Endothelial cell of umbilical vein (primary cell): ENCODE data around the gene PBX3. TPM values are rescaled to one million over a fixed set of nuclear protein-coding genes. Genes with fewer than 3 reads are reported as not detected.

Experiments
- BruUV-seq: library from RNA; stranded (reverse); fragments of 400-500 nt; replicated peaks from 2 replicates; lab custom pipeline; 2021; lab: Mats Ljungman, UMichigan
- CTCF ChIA-PET: fragments of 300-600, 350-600 bp; sonication (Branson Sonifier 250); formaldehyde crosslinking; loops from one replicate; lab custom pipeline; 2021; ENCODE audit warnings: antibody characterized with exemption, inconsistent platforms; lab: Charles Lee
- POLR2A ChIA-PET: fragments of 300-600, 350-600 bp; sonication (Branson Sonifier 250); formaldehyde crosslinking; loops from one replicate; lab custom pipeline; 2021; ENCODE audit warnings: antibody characterized with exemption, inconsistent platforms; lab: Charles Lee
- DNase-seq: peaks from one replicate; pipeline ENCODE4 v3.0.0-alpha.2; 2011; ENCODE audit warnings: low read depth, low spot score
- FAIRE-seq: peaks from 2 replicates; lab custom pipeline; 2011; peaks lifted over from hg19 to GRCh38; lab: Jason Lieb, UNC
- H2AFZ ChIP-seq: 2 replicates; pipeline ENCODE4 v1.6.0; 2012; ENCODE audit warnings: low read depth, low read length, control low read depth, inconsistent platforms
- H3K27ac ChIP-seq: 2 replicates; pipeline ENCODE4 v1.5.1; 2011; ENCODE audit warnings: low read depth, mild to moderate bottlenecking, control low read depth, low read length, moderate library complexity; ENCODE audit not compliant: insufficient read depth
- H3K27me3 ChIP-seq, 2 experiments: 2 replicates each; pipeline versions ENCODE4 v1.6.0 to v1.6.1; 2011; ENCODE audit warnings: low read length in 2 of 2, mixed read lengths in 1 of 2; ENCODE audit not compliant: control insufficient read depth in 2 of 2, insufficient read depth in 2 of 2
- H3K36me3 ChIP-seq, 2 experiments: 2 replicates in 1 of 2; 3 replicates in 1 of 2; pipeline ENCODE4 v1.5.1; 2011; ENCODE audit warnings: low read length in 2 of 2, mild to moderate bottlenecking in 1 of 2, moderate library complexity in 1 of 2; ENCODE audit not compliant: control insufficient read depth in 2 of 2, insufficient read depth in 2 of 2; ENCODE audit errors: extremely low read depth in 1 of 2
- H3K4me1 ChIP-seq: 3 replicates; pipeline ENCODE4 v1.5.1; 2011; ENCODE audit warnings: mild to moderate bottlenecking, low read length; ENCODE audit not compliant: control insufficient read depth, insufficient read depth; ENCODE audit errors: extremely low read depth
- H3K4me2 ChIP-seq: 2 replicates; pipeline ENCODE4 v1.6.1; 2011; ENCODE audit warnings: low read length, control low read depth, mixed read lengths; ENCODE audit not compliant: insufficient read depth
- H3K4me3 ChIP-seq, 3 experiments: fragments of 200-600 bp in 1 of 3; sonication (generic), shearing (Covaris generic) in 1 of 3; replicated peaks in 1 of 3; 2 replicates each; pipeline ENCODE4 v1.5.1; 2011 to 2016; ENCODE audit warnings: control low read depth in 3 of 3, low read length in 3 of 3, mild to moderate bottlenecking in 2 of 3, inconsistent platforms in 1 of 3, low read depth in 1 of 3, moderate library complexity in 1 of 3; ENCODE audit not compliant: insufficient read depth in 1 of 3
- H3K79me2 ChIP-seq: 2 replicates; pipeline ENCODE4 v1.6.0; 2012; ENCODE audit warnings: low read length, inconsistent platforms; ENCODE audit not compliant: control insufficient read depth, insufficient read depth
- H3K9ac ChIP-seq: replicated peaks from 2 replicates; pipeline ENCODE3; 2011; ENCODE audit warnings: low read length, control low read depth; ENCODE audit not compliant: insufficient read depth; ENCODE audit errors: extremely low read depth
- H3K9me1 ChIP-seq: replicated peaks from 3 replicates; pipeline ENCODE4 v1.6.0; 2011; ENCODE audit warnings: mild to moderate bottlenecking, low read length; ENCODE audit not compliant: control insufficient read depth, insufficient read depth; ENCODE audit errors: extremely low read depth
- H3K9me3 ChIP-seq: replicated peaks from 2 replicates; pipeline ENCODE4 v1.5.1; 2012; ENCODE audit warnings: low read length, inconsistent platforms; ENCODE audit not compliant: control insufficient read depth, insufficient read depth
- H4K20me1 ChIP-seq: replicated peaks from 2 replicates; pipeline ENCODE3; 2011; ENCODE audit warnings: mild to moderate bottlenecking, low read length; ENCODE audit not compliant: control insufficient read depth, insufficient read depth; ENCODE audit errors: extremely low read depth
- EZH2 ChIP-seq: IDR thresholded peaks from 2 replicates; pipeline ENCODE4 v1.6.1; 2012; ENCODE audit warnings: borderline replicate concordance, low read depth, mild to moderate bottlenecking, moderate library complexity, low read length, inconsistent platforms; ENCODE audit not compliant: severe bottlenecking
- FOS ChIP-seq: IDR thresholded peaks from 2 replicates; pipeline ENCODE4 v1.6.1; 2011; ENCODE audit warnings: mild to moderate bottlenecking, low read length, moderate library complexity, borderline replicate concordance; ENCODE audit not compliant: insufficient read depth
- GATA2 ChIP-seq: IDR thresholded peaks from 2 replicates; pipeline ENCODE4 v1.7.0; 2011; ENCODE audit warnings: low read depth, mild to moderate bottlenecking, moderate library complexity, mixed read lengths, low read length; ENCODE audit not compliant: insufficient read length, insufficient read depth
- JUN ChIP-seq: IDR thresholded peaks from 2 replicates; pipeline ENCODE4 v1.6.1; 2011; ENCODE audit warnings: borderline replicate concordance, low read depth; ENCODE audit not compliant: insufficient read length, insufficient read depth
- MYC ChIP-seq: IDR thresholded peaks from one replicate; pipeline ENCODE4 v1.6.1; 2011; ENCODE audit warnings: mild to moderate bottlenecking, low read depth, low read length
- POLR2A ChIP-seq: IDR thresholded peaks from 2 replicates; pipeline ENCODE4 v1.6.1; 2012; ENCODE audit warnings: low read depth, mild to moderate bottlenecking, control low read depth, low read length
- POLR2AphosphoS5 ChIP-seq: IDR thresholded peaks from 2 replicates; pipeline ENCODE4 v1.6.1; 2012; ENCODE audit warnings: low read depth, mild to moderate bottlenecking, control low read depth, low read length, moderate library complexity; ENCODE audit not compliant: insufficient read depth
- dilution Hi-C: fragments of 300-500 bp; cut with MboI; formaldehyde crosslinking; loops from one replicate; pipeline ENCODE4 v1.15.0; 2019; ENCODE audit warnings: low sequenced_read_pairs; ENCODE audit not compliant: extremely low pct_ligation_motif_present
- intact Hi-C: fragments of 100-400 bp; cut with micrococcal nuclease; formaldehyde crosslinking; loops from one replicate; pipeline ENCODE4 v1.10.0; 2022
- polyA plus RNA-seq, 4 experiments: library from polyadenylated mRNA; depleted of rRNA in 3 of 4; stranded (reverse) in 3 of 4; unstranded in 1 of 4; fragments of >200 nt; gene quantifications; 2 replicates each; pipeline versions ENCODE4 v1.2.1 to v1.2.3, GENCODE V29; 2011 to 2012; ENCODE audit warnings: missing spikeins in 1 of 4
- total RNA-seq: library from RNA; stranded (reverse); gene quantifications from 2 replicates; pipeline ENCODE4 v1.2.3, GENCODE V29; 2021
- TF ChIP-seq, protein P1 (sequence below), 2 donors: IDR thresholded peaks; 1 replicate in 1 of 2; 2 replicates in 1 of 2; pipeline ENCODE4 v1.5.1; 2011; ENCODE audit warnings: low read length in 2 of 2, mild to moderate bottlenecking in 2 of 2, moderate library complexity in 2 of 2, control low read depth in 1 of 2, inconsistent platforms in 1 of 2, low read depth in 1 of 2; ENCODE audit not compliant: insufficient read depth in 1 of 2; ENCODE audit errors: extremely low read depth in 1 of 2
- TF ChIP-seq, protein P2 (sequence below): IDR thresholded peaks from 2 replicates; pipeline ENCODE4 v1.6.1; 2011; ENCODE audit not compliant: insufficient read depth, insufficient read length

Gene PBX3
- total and polyA plus RNA-seq, 2 donors (not counting 3 experiments of a cell fraction or from before 2014, with no cell fraction given): 18.8 to 42.0 TPM

DNA sequence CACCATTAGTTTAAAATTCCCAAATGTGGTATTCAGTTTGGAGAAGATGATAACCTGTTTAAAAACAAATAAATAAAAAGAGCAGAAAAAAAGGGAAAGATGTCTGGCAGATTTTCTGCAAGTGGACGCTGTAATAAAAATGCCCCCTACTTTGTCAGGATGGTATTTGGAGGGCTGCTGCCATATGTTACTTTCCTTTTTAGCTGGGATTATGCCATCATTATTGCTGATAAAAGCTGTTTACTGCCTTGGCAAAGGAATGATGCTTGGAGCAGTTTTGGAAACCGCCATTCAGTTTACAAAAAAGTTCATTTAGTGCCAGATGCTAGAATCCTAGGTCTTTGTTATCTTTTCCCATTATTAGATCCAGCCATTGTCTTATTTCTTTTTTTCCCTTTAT lies 104.8 kb downstream of the PBX3 start:
- H3K9me1 ChIP-seq: no peaks in the 10 kb centered on the region
- no peaks in the 10 kb centered on the region for H3K9me3 ChIP-seq
- H3K27ac ChIP-seq: no peak overlapping the region
- H3K79me2 ChIP-seq: peaks cover 23% of the 10 kb centered on the region
- DNase-seq: no peak
- dilution Hi-C loops: no loop called here
- POLR2A ChIA-PET: no interaction called here
- H3K27me3 ChIP-seq: no peaks in the 10 kb centered on the region
- peaks cover 6% of the 10 kb centered on the region for H4K20me1 ChIP-seq
- H3K36me3 ChIP-seq: no peaks in the 10 kb centered on the region
- no peak overlapping the region for H3K4me2 ChIP-seq
- CTCF ChIA-PET: interaction anchor here (1.4 kb wide), 1 partner anchor 16 kb away, joined by 5 read pairs; no protein-coding TSS in a partner anchor
- H3K4me1 ChIP-seq: peaks cover 3% of the 10 kb centered on the region
- TF ChIP-seq POLR2A (no peak), GATA2 (no peak), MYC (no peak), FOS (no peak), POLR2AphosphoS5 (no peak), EZH2 (no peak), JUN (no peak)
- TF ChIP-seq, protein P1, sequence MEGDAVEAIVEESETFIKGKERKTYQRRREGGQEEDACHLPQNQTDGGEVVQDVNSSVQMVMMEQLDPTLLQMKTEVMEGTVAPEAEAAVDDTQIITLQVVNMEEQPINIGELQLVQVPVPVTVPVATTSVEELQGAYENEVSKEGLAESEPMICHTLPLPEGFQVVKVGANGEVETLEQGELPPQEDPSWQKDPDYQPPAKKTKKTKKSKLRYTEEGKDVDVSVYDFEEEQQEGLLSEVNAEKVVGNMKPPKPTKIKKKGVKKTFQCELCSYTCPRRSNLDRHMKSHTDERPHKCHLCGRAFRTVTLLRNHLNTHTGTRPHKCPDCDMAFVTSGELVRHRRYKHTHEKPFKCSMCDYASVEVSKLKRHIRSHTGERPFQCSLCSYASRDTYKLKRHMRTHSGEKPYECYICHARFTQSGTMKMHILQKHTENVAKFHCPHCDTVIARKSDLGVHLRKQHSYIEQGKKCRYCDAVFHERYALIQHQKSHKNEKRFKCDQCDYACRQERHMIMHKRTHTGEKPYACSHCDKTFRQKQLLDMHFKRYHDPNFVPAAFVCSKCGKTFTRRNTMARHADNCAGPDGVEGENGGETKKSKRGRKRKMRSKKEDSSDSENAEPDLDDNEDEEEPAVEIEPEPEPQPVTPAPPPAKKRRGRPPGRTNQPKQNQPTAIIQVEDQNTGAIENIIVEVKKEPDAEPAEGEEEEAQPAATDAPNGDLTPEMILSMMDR (IDR thresholded peaks at IDR 0.05; ENCODE audit: extremely low read depth in 1 of 2, insufficient read depth in 1 of 2, low read depth in 1 of 2, low read length in 2 of 2): no peak
- TF ChIP-seq, protein P2, sequence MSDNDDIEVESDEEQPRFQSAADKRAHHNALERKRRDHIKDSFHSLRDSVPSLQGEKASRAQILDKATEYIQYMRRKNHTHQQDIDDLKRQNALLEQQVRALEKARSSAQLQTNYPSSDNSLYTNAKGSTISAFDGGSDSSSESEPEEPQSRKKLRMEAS: no peak
- no TSS peak for BruUV-seq
- H3K4me3 ChIP-seq: no peak overlapping the region
- intact Hi-C loops: no loop called here
- H3K9ac ChIP-seq: no peak overlapping the region
- no peak for FAIRE-seq
- no peak overlapping the region for H2AFZ ChIP-seq
